ENCODE data around the gene EBI3.
"Not testable (repeated sequence)": the region's sequence is repeated elsewhere in the genome, so short reads cannot be mapped to it uniquely, and the experiment has no call there.

Gene EBI3

GRCh38 chr19:4278419-4279266 lies 49.3 kb downstream of the EBI3 start, which contains the start of gene SHD:
Gene SHD (plus strand): TSS chr19:4279266. CDS start chr19:4280064, 798 bp downstream.
- no peak for DNase-seq (ENCODE audit: low spot score)

- DNase-seq (ENCODE audit: low spot score): no peak
Observed at GRCh38 chr19:4279267-4279529, 49.9 kb downstream of the EBI3 start.

- DNase-seq (ENCODE audit: low spot score): no peak
Observed at GRCh38 chr19:4279530-4280422, 50.5 kb downstream of the EBI3 start.

- no peak for DNase-seq (ENCODE audit: low spot score)
Observed at GRCh38 chr19:4284176-4284958, 55.0 kb downstream of the EBI3 start.

- DNase-seq (ENCODE audit: low spot score): no peak
Observed at GRCh38 chr19:4284974-4285373, 55.7 kb downstream of the EBI3 start.

GRCh38 chr19:4286141-4286540 lies 56.8 kb downstream of the EBI3 start:
- DNase-seq (ENCODE audit: low spot score): not testable (repeated sequence)
